ENCODE results near the gene ASIC5. TPM values are rescaled to one million over a fixed set of nuclear protein-coding genes. Genes with fewer than 3 reads are reported as not detected.
"Not testable (repeated sequence)": the region's sequence is repeated elsewhere in the genome, so short reads cannot be mapped to it uniquely, and the experiment has no call there.

Gene ASIC5
- not detected for polyA plus RNA-seq (ENCODE audit: insufficient read length in 10 of 10)
- long read RNA-seq, donor 1: 0 reads
- long read RNA-seq, donor 2: 0 reads
- long read RNA-seq, donor 3: 0 reads
- long read RNA-seq, donor 4: 0 reads
- long read RNA-seq, donor 5: 0 reads
- long read RNA-seq, donor 6: 0 reads
- long read RNA-seq, donor 7: 0 reads
- long read RNA-seq, donor 8: 0 reads
- long read RNA-seq, donor 9: 0 reads

GRCh38 chr4:155866177-155866576, at the start of gene ASIC5:
TSS of gene ASIC5 (minus strand) at chr4:155866277. CDS start at chr4:155866226, 51 bp downstream.
- no peak for DNase-seq

DNA sequence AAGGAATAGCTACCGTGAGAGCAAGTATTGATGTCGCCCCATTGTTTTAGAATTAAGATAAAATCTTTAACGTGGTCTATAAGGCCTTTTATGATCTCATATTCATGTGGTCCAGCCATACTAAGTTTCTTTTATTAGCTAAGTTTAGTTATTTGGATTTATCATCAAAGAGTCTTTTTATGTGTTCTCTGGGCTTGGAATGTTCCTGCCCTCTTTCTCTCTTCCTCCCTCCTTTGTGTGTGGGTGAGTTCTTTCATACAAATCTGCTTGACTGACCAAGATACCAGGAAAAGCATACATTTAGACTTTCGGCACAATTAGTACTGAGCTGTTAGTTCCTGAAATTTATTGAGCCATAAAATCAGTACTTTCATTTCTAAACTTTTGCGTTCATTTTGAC, 48.7 kb upstream of the ASIC5 start:
- no peak for DNase-seq

DNA sequence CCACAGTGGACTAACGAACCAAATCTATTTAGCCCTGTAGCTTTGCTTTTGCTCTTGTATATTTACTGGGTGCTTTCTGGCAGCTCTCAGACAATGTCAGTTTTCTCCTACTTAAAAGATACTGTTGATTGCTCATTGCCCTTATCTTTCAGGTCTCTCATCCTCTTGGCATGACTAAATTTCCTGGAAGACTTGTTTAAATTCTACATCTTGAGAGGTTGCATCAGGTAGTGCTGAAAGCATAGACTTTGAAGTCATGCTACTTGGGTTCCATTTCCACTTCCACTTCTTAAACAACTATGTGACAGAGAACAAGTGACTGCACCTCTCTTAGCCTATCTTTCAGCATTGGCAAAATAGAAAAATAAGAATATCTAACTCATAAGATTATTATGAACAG, 45.8 kb upstream of the ASIC5 start:
- DNase-seq: no peak

GRCh38 chr4:155909615-155910226, 43.6 kb upstream of the ASIC5 start:
- no peak for DNase-seq

- DNase-seq: no peak
Observed at GRCh38 chr4:155908187-155909139, 42.4 kb upstream of the ASIC5 start.

GRCh38 chr4:155907556-155907955, 41.5 kb upstream of the ASIC5 start:
- peak in 1 of 3 donors; percentile 54 for DNase-seq

- peak; percentile 81 to 98 (median 91) for DNase-seq
Observed at GRCh38 chr4:155906554-155907247, 40.6 kb upstream of the ASIC5 start.

DNA sequence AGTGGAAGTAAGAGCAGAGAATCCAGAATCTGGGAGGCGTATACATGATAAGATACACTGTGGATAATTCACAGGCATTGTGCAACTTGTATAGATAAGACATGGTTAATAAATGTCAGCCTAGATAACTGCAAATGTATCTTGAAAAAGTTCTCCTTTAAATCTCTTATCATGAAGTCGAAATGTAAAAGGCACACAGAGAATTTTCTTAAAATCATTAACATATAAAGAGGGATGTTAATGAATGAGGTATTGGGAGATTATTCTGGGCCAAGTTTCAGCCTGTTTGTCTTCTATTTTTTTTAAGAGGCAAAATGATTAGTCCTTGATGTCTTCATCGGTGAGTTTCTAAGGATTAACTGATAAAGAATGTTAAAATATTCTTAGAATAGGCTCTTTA, 38.3 kb upstream of the ASIC5 start:
- DNase-seq: no peak

DNA sequence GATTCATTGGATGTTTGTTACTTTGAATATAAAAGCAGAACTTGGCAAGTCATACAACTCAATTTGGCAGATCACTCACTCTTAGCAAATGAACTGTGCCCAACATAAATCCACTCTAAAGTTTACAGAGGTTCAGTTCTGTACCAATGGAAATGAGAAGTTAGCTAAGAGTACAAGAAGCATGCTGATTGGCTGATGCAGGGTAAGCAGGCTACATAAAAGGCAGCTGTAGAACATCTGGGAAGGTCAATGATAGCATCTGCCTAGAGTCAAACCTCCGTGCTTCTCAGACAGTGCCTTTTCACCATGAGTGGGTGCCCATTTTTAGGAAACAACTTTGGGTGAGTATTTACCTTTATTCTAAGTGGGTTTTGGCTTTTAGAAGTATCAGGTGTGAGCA, 37.4 kb upstream of the ASIC5 start, which contains the start of gene TDO2:
TSS of gene TDO2 (plus strand) at position 244 of the 400 bp plus-strand sequence. CDS start at position 307, 63 bp downstream.
- peak in 1 of 3 donors; percentile 22 for DNase-seq

- no peak for DNase-seq
Observed at GRCh38 chr4:155901013-155901412, 34.9 kb upstream of the ASIC5 start.

DNA sequence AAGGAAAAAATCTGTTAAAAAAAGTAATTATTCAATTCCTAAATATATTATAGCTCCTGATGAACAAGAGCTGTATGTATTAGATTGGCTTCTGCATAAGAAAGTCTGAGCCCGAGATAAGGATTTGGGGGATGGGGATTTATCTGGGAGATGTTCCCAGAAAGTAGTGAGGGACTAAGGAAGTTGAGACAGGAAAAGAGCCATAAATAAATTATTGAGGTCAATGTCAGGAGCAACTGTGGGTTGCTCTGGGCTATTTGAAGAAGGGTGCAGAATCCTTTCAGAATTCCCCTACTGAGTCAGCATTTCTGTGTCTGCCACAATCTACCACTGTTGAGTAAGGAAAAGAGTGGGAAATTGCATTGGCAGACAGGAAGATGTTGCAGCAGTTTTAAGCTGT, 34.3 kb upstream of the ASIC5 start:
- peak in 2 of 3 donors; percentile 52 to 64 for DNase-seq

DNA sequence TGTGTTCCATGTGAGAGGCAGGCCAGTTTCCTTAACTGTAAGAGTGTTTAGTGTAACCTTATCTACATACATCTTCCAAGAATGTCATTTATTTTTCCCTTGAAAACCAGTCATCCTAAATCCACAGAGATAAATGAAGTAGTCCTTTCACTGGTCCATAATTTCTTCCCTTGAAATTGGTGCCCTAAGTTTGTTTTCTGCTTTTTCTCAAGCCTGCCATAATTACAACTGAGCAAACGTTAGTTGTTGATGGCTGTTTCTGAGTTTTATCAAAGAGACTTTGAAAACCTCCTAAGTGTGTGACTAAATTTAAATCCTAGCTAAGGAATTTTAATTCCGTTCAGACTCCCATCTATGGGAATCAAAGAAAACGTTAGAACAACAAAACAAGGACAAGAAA, 33.8 kb upstream of the ASIC5 start:
- no peak for DNase-seq

- not testable (repeated sequence) for DNase-seq
Observed at GRCh38 chr4:155898371-155898770, 32.3 kb upstream of the ASIC5 start.

GRCh38 chr4:155891058-155891457, 25.0 kb upstream of the ASIC5 start:
- DNase-seq: no peak

GRCh38 chr4:155889946-155890345, 23.9 kb upstream of the ASIC5 start:
- DNase-seq: no peak

- peak in 2 of 3 donors; percentile 21 to 75 for DNase-seq
Observed at GRCh38 chr4:155889031-155889793, 23.1 kb upstream of the ASIC5 start.

GRCh38 chr4:155887847-155888570, 21.9 kb upstream of the ASIC5 start:
- DNase-seq: no peak

- no peak for DNase-seq
Observed at GRCh38 chr4:155887045-155887444, 21.0 kb upstream of the ASIC5 start.

DNA sequence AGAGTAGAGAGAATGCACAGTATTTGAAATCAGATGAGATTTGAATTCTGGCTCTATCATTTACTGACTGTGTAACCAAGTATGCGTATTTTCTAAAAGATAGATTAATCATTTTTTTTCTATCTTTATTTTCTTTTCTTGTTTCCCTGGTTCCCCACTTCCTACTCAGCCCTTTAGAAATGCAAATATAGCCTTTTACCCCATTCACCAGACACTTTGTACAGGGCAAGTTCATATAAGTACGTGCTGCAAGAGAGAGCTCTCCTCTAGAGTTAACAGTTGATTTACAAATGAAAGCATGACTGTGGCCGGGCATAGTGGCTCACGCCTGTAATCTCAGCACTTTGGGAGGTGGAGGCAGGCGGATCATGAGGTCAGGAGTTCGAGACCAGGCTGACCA, 19.6 kb upstream of the ASIC5 start:
- no peak for DNase-seq

DNA sequence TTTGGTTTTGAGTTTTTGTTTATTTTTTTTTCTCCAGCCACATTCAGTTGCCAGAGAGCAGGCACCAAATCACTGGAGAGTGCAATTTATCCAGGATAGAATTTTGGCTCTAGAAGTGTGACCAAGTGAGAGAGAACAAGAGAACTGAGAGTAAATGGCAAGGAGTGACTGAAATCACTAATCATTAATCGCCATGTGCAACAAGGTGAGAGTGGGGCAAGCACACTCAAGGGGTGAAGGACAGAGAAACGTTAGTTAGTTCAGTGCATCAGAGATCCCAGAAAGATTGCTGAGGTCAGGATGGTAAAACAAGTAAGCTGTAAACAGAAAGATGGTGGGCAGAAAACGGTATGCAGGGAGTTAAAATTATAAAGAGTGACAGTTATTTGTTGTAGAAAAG, 17.8 kb upstream of the ASIC5 start:
- DNase-seq: no peak
